ENCODE measurements around the gene CYP2D6. TPM values are rescaled to one million over a fixed set of nuclear protein-coding genes. Genes with fewer than 3 reads are reported as not detected.
"Not testable (repeated sequence)": the region's sequence is repeated elsewhere in the genome, so short reads cannot be mapped to it uniquely, and the experiment has no call there.

CYP2D6 gene
- total RNA-seq, 1 experiment from 2014 or later, result 1.7 TPM

DNA sequence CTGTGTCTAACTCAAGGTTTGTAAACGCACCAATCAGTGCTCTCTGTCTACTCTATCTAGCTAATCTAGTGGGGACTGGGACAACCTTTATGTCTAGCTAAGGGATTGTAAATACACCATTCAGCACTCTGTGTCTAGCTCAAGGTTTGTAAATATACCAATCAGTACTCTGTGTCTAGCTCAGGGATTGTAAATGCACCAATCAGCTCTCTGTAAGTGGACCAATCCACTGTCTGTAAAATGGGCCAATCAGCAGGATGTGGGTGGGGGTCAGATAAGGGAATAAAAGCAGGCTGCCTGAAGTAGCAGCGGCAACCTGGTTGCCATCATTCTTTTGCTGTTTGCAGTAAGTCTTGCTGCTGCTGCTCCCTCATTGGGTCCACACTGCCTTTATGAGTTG, 8.4 kb upstream of the CYP2D6 start (continued):
- TF ChIP-seq, protein P1, sequence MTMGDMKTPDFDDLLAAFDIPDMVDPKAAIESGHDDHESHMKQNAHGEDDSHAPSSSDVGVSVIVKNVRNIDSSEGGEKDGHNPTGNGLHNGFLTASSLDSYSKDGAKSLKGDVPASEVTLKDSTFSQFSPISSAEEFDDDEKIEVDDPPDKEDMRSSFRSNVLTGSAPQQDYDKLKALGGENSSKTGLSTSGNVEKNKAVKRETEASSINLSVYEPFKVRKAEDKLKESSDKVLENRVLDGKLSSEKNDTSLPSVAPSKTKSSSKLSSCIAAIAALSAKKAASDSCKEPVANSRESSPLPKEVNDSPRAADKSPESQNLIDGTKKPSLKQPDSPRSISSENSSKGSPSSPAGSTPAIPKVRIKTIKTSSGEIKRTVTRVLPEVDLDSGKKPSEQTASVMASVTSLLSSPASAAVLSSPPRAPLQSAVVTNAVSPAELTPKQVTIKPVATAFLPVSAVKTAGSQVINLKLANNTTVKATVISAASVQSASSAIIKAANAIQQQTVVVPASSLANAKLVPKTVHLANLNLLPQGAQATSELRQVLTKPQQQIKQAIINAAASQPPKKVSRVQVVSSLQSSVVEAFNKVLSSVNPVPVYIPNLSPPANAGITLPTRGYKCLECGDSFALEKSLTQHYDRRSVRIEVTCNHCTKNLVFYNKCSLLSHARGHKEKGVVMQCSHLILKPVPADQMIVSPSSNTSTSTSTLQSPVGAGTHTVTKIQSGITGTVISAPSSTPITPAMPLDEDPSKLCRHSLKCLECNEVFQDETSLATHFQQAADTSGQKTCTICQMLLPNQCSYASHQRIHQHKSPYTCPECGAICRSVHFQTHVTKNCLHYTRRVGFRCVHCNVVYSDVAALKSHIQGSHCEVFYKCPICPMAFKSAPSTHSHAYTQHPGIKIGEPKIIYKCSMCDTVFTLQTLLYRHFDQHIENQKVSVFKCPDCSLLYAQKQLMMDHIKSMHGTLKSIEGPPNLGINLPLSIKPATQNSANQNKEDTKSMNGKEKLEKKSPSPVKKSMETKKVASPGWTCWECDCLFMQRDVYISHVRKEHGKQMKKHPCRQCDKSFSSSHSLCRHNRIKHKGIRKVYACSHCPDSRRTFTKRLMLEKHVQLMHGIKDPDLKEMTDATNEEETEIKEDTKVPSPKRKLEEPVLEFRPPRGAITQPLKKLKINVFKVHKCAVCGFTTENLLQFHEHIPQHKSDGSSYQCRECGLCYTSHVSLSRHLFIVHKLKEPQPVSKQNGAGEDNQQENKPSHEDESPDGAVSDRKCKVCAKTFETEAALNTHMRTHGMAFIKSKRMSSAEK (CRISPR knock-in tag; IDR thresholded peaks at IDR 0.05; ENCODE audit: borderline replicate concordance), result no peak
- TF ChIP-seq ELF4 (CRISPR knock-in tag; IDR thresholded peaks at IDR 0.05; ENCODE audit: low read depth) (no peak), ESRRA (CRISPR knock-in tag; IDR thresholded peaks at IDR 0.05; ENCODE audit: borderline replicate concordance) (no peak), SMAD4 (CRISPR knock-in tag; IDR thresholded peaks at IDR 0.05) (no peak)
- TF ChIP-seq, protein P2, sequence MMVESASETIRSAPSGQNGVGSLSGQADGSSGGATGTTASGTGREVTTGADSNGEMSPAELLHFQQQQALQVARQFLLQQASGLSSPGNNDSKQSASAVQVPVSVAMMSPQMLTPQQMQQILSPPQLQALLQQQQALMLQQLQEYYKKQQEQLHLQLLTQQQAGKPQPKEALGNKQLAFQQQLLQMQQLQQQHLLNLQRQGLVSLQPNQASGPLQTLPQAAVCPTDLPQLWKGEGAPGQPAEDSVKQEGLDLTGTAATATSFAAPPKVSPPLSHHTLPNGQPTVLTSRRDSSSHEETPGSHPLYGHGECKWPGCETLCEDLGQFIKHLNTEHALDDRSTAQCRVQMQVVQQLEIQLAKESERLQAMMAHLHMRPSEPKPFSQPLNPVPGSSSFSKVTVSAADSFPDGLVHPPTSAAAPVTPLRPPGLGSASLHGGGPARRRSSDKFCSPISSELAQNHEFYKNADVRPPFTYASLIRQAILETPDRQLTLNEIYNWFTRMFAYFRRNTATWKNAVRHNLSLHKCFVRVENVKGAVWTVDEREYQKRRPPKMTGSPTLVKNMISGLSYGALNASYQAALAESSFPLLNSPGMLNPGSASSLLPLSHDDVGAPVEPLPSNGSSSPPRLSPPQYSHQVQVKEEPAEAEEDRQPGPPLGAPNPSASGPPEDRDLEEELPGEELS (CRISPR knock-in tag; IDR thresholded peaks at IDR 0.05), result no peak

DNA sequence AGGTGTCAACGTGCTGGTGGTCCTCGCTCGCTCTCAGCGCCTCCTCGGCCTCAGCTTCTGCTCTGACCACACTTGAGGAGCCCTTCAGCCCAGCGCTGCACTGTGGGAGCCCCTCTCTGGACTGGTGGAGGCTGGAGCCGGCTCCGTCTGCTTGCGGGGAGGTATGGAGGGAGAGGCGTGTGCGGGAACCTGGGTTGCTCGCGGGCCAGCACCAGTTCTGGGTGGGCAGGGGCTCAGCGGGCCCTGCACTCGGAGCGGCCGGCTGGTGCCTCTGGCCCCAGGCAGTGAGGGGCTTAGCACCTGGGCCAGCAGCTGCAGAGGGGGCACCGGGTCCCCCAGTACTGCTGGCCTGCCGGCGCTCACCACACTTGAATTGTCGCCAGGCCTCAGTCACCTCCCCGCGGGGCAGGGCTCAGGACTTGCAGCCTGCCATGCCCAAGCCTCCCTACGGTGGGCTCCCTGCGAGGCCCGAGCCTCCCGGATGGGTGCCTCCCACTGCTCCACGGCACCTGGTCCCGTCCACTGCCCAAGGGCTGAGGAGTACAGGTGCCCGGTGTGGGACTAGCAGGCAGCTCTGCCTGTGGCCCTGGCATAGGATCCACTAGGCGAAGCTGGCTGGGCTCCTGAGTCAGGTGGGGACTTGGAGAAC, 7.6 kb upstream of the CYP2D6 start:
- peaks cover 12% of the 10 kb centered on the region for H3K9me3 Mint-ChIP-seq
- H3K4me1 Mint-ChIP-seq, result no peaks in the 10 kb centered on the region
- no peak overlapping the region for H3K27ac Mint-ChIP-seq
- TF ChIP-seq RELA (CRISPR knock-in tag; IDR thresholded peaks at IDR 0.05; ENCODE audit: borderline replicate concordance) (no peak), SMAD3 (CRISPR knock-in tag; IDR thresholded peaks at IDR 0.05; ENCODE audit: borderline replicate concordance) (no peak), TEAD1 (CRISPR knock-in tag; IDR thresholded peaks at IDR 0.05) (no peak), ETV6 (CRISPR knock-in tag; IDR thresholded peaks at IDR 0.05) (no peak), NFATC4 (CRISPR knock-in tag; IDR thresholded peaks at IDR 0.05) (no peak)
- TF ChIP-seq, protein P3, sequence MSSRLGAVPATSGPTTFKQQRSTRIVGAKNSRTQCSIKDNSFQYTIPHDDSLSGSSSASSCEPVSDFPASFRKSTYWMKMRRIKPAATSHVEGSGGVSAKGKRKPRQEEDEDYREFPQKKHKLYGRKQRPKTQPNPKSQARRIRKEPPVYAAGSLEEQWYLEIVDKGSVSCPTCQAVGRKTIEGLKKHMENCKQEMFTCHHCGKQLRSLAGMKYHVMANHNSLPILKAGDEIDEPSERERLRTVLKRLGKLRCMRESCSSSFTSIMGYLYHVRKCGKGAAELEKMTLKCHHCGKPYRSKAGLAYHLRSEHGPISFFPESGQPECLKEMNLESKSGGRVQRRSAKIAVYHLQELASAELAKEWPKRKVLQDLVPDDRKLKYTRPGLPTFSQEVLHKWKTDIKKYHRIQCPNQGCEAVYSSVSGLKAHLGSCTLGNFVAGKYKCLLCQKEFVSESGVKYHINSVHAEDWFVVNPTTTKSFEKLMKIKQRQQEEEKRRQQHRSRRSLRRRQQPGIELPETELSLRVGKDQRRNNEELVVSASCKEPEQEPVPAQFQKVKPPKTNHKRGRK (CRISPR knock-in tag; IDR thresholded peaks at IDR 0.05; ENCODE audit: borderline replicate concordance), result no peak
- TF ChIP-seq, protein P4, sequence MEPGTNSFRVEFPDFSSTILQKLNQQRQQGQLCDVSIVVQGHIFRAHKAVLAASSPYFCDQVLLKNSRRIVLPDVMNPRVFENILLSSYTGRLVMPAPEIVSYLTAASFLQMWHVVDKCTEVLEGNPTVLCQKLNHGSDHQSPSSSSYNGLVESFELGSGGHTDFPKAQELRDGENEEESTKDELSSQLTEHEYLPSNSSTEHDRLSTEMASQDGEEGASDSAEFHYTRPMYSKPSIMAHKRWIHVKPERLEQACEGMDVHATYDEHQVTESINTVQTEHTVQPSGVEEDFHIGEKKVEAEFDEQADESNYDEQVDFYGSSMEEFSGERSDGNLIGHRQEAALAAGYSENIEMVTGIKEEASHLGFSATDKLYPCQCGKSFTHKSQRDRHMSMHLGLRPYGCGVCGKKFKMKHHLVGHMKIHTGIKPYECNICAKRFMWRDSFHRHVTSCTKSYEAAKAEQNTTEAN (CRISPR knock-in tag; IDR thresholded peaks at IDR 0.05), result no peak
- TF ChIP-seq, protein P5, sequence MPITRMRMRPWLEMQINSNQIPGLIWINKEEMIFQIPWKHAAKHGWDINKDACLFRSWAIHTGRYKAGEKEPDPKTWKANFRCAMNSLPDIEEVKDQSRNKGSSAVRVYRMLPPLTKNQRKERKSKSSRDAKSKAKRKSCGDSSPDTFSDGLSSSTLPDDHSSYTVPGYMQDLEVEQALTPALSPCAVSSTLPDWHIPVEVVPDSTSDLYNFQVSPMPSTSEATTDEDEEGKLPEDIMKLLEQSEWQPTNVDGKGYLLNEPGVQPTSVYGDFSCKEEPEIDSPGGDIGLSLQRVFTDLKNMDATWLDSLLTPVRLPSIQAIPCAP (CRISPR knock-in tag; IDR thresholded peaks at IDR 0.05), result no peak
- TF ChIP-seq, protein P6, sequence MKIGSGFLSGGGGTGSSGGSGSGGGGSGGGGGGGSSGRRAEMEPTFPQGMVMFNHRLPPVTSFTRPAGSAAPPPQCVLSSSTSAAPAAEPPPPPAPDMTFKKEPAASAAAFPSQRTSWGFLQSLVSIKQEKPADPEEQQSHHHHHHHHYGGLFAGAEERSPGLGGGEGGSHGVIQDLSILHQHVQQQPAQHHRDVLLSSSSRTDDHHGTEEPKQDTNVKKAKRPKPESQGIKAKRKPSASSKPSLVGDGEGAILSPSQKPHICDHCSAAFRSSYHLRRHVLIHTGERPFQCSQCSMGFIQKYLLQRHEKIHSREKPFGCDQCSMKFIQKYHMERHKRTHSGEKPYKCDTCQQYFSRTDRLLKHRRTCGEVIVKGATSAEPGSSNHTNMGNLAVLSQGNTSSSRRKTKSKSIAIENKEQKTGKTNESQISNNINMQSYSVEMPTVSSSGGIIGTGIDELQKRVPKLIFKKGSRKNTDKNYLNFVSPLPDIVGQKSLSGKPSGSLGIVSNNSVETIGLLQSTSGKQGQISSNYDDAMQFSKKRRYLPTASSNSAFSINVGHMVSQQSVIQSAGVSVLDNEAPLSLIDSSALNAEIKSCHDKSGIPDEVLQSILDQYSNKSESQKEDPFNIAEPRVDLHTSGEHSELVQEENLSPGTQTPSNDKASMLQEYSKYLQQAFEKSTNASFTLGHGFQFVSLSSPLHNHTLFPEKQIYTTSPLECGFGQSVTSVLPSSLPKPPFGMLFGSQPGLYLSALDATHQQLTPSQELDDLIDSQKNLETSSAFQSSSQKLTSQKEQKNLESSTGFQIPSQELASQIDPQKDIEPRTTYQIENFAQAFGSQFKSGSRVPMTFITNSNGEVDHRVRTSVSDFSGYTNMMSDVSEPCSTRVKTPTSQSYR (CRISPR knock-in tag; IDR thresholded peaks at IDR 0.05), result no peak
- POLR2A ChIA-PET, result no interaction called here
- CTCF ChIA-PET, result interaction anchor here (1.4 to 1.5 kb wide), 2 partner anchors 21 to 31 kb away, joined by 4 to 6 read pairs; no protein-coding TSS in a partner anchor
- peaks cover 17% of the 10 kb centered on the region for H3K27me3 Mint-ChIP-seq (ENCODE audit: low read depth)
- peaks cover 14% of the 10 kb centered on the region for H3K36me3 Mint-ChIP-seq
- DNase-seq (ENCODE audit: low spot score) (no peak), ATAC-seq (no peak)
- no peak overlapping the region for H3K4me3 Mint-ChIP-seq

DNA sequence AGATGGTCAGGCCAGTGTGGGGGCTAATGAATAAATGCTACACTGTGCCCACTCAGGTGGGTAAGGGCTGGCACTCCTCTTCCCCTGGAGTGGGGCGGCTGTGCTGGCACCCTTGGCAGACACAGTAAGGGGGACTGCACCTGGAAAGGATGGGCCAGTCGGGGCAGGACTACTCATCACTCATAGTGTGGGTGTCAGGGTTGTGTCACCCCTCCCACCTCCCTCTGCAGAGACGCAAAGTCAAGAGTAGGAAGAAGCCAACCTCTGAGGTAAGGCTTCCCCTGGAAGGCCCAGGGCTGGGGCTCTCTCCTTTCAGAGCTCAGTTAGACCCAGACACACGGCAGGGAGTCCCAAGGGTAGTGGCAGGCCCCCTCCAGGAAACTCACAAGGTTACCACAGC, 5.1 kb upstream of the CYP2D6 start:
- Mint-ChIP-seq H3K9me3 (peaks cover 14% of the 10 kb centered on the region), H3K27me3 (ENCODE audit: low read depth) (peaks cover 39% of the 10 kb centered on the region), H3K36me3 (peaks cover 14% of the 10 kb centered on the region)
- CTCF ChIA-PET; DNase-seq (ENCODE audit: low spot score); H3K27ac Mint-ChIP-seq; ATAC-seq; H3K4me1 Mint-ChIP-seq; POLR2A ChIA-PET; H3K4me3 Mint-ChIP-seq: not testable (repeated sequence)
